Measurements from ENCODE around the gene LRMDA.

The LRMDA gene

DNA sequence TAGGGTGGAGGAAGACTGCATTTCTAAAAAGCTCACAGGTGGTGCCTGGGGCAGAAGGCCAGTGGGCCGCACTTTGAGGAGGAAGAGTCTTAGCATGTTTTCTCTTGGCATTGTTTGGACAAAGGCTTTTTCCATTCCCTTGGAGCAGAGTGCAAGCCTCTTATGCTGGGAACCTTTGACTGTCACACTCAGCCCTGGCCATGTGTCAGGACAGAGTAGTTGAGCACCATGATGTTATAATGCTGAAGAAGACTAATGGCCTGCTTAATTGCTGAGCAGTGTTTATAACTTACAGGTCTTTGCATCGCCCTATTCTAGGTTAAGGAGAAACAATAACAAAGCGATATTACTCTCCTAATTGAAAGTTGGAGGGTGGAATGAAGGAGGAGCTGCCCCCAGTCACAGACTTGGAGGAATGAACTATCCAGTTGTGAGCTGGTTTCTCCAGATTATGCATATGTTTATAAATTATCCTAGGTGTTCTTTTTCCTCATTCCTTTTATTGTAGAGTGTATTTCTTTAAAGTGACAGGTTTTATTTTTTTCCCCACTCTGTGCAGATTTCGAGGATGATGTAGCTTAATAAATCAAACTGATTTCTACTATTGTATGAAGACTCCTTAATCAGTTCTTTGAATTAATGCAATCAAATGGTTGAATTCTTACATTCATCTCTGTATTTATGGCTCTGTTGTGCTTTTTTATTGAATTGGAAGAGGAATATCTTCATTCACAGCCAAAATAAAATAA is 767.0 kb downstream of the LRMDA start:
- DNase-seq, result no peak

DNA sequence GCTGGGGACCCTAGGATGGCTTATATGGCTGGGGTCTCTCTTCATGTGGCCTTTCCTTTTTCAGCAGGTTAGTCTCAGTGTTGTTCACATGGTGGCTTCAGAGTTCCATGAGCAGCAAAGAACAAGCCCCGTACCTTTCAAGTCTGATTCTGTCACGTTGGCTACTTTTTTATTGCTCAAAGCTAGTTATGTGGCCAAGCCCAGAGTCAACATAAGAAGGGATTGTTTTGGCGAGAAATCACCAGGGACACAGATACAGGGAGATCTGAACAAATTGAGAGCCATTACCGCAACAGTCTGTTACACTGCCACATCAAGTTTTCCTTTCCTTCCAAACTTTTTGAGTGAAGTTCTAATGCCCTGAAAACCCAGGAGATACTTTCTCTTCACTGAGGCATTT is 770.5 kb downstream of the LRMDA start:
- no peak for DNase-seq

DNA sequence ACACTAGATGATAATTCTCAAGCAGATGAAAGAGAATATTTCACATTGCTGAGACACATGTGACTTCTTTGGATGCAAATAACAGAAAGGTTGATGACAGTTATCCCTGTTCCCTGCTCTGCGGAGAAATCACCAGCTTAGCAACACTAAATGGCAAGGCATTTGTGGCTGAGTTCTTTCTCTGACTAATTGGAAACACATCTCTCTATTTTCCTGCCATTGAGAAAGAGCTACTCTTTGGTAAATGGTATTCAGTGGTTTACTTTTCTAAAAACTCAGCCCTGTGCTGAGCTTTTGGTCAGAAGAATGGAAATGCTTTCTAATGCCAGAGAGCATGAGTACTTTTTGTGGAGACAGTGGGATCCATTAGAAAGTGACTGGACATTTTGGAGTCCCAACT is 771.4 kb downstream of the LRMDA start:
- no peak for DNase-seq

DNA sequence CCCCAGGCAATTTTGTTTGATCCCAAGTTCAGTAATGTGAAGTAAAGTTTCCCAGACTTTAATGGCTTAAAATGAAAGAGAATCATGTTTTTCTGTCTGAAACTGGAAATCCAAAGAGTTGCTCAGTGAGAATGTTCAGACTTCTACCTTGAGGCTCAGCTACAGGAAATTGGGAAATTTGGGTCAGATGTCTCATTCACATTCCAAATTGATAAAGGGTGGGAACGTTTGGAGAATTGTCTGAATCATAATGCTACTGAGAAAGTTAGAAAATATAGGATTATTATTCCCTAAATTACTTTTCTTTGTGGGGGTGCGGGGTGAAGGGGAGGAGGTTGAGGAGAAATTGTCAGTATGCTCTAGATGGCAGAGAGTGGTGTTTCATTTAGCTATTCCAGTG is 773.9 kb downstream of the LRMDA start:
- no peak for DNase-seq

DNA sequence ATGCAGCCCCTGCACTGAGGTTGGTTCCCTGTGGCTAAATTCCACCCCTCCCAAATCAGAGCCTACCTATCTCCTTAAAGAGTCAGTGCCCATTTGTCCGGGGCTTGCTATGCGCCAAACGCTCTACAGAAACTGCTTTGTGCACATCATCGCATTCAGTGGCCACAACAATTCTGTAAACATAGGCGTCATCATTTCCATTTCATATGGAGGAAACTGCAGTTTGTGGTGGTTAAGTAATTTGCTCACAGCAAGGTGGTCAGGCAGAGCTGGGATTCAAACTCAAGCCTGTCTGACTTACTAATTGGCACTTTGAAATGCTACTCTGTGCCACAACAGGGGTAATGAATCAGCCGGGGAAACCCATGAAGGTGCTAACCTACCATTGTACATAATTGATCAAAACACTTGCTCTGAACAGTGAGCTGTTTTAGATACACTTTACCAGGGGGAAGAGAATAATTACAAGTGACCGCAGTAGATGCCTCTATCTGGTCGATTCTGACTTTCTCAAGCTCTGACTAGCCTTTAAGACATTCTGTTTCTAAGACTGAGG is 775.5 kb downstream of the LRMDA start:
- no peak for DNase-seq

DNA sequence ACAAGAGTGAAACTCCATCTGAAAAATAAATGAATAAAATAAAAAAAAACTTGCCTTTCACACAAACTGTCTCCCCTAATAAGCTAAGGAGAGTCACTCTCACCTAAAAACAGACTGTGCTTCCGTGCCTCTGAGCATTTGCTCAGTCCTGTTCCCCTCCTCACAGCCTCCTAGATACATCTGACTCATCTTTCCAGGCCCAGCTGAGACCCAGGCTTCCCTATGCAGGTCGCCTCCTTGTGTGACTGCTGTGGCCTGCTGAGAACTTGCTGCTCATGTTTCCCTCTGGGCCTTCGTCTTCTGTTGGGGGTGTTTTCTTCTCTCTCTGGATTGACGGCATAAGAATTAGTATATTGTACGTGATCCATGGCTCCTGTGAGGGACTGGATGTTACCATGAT is 777.7 kb downstream of the LRMDA start:
- no peak for DNase-seq

DNA sequence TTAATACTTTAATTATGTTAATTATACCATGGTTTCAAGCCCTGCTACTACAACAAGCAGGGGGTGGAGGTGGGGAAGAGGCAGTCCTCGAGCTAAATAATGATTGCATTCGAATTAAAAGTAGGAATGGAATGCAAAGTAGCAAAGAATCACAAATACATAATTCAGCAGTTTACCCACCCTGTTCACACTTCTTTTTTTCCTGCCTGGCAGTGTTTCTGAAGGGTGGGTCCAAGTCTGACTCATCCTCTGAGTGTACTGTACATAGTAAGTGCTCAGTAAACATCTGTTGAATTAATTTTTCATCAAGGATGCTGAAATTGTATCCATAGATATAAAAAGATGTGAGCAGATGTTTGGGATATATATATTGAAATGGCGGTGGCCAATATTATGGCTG is 778.8 kb downstream of the LRMDA start:
- no peak for DNase-seq

DNA sequence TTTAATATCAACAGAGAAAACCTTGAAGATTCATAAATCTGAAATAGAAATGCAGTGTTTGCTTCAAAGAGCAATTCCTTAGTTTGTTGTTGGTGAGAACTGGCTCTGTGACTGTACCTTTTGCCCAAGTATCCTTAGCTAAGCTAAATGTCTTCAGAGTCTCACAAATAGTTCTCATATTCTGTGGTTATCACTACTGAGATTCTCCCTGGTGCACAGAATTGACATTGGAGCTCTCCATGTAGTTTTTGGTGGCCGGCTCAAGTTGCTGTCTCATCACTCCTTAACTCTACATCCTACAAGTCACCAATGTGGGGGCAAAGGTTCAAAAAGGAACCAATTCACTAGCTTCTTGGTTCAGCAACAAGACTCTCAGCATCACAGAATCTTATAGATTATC is 780.3 kb downstream of the LRMDA start:
- no peak for DNase-seq

DNA sequence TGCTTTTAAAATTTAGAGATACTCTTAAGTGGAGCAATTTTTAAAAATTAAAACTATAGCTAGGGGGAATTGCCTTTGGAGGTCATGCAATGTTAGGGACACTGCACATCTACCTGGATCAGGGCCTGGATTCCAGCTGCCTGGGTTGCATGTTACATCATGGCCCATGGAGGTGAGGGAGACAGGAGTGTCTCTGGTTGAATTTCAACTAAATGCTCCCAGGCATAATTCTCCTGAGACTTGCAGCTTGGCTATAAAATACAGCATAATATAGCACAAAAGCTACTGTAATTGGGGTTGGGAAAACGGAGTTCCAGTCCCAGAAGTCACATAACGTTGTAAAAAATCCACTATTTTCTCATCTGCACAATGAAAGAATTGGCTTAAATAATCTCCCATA is 782.5 kb downstream of the LRMDA start:
- DNase-seq, result no peak

DNA sequence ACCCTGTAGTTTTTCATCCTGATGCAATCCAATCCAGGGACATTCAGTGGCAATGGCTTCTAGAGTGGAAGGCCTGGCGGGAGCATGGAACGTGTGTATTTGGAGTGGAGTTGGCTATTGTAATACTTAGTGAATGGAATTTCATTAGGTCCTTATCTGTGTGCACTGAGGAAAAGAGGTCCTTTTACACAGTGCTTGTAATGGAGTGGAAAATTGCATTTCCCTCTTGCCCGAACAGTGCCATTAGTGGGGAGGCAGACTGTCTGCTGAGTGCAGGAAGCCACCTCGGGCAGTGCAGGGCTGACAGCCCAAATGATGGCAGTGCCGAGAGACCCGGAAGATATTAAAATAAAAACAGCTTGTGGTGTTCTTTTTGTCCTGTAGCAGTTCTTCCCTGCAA is 786.6 kb downstream of the LRMDA start:
- DNase-seq, result no peak

DNA sequence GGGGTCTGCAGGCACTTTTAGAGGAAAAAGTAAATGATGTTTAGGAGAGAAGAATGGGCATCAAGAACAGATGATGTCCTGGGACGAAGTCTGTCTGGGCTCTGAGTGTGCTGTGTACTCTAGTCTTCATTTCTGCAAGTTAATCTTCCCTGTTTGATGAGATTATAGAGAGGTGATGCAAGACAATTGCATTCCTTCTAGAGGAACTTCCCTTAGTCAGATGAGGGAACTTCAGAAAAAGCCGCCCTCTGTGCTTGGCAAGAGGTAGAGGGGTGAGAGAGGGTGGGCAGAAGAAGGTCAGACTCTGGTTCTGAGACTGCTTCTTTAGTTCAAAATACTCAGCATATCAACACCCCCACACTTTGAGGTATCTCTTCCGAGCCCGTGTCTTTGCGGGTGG is 797.9 kb downstream of the LRMDA start:
- no peak for DNase-seq

DNA sequence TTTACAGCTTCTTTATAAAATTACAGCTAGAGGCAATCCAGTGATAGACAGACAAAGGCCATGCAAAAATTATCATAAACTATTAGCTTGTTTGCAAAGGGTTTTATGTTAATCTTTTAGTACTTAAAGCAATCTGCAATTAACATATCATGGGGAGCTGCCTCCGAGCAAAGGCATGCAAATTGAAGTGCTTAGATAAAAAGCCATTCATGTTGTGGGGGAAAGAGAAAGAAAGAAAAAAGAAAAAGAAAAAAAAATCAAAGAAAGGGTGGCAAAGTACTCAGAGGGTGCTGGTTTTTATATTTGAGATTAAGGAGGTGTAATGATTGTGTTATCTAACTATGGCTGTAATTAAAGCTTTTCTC is 799.5 kb downstream of the LRMDA start:
- DNase-seq, result no peak

DNA sequence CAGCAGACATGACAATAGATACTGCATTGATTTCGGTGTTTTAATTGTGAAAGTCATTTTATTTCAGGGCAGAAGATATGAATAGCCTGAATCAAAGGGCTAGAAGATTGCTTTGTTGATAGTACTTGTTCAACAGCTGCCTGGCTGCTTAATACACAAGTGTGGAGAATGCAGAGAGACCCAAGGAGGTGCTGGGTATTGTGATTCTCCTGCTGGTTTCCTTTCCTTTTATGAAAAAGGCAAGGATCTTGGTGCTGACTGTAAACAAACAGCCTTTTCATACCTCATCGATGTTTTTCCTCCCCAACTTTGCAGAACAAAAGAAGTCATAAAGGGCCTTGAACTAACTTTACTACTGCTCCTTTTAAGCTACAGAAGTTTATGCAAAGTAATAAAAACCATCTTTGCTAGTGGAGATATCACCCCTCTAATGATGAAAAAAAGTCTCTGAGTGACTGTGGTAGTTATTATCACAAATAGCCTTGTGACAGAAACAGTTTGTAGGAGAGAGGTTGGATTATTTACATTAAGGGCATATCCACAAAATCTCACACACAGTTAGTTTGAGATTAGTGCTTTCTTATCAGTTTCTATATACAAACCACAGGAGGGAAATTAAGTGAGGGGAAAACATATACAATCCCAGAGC is 800.0 kb downstream of the LRMDA start:
- no peak for DNase-seq

DNA sequence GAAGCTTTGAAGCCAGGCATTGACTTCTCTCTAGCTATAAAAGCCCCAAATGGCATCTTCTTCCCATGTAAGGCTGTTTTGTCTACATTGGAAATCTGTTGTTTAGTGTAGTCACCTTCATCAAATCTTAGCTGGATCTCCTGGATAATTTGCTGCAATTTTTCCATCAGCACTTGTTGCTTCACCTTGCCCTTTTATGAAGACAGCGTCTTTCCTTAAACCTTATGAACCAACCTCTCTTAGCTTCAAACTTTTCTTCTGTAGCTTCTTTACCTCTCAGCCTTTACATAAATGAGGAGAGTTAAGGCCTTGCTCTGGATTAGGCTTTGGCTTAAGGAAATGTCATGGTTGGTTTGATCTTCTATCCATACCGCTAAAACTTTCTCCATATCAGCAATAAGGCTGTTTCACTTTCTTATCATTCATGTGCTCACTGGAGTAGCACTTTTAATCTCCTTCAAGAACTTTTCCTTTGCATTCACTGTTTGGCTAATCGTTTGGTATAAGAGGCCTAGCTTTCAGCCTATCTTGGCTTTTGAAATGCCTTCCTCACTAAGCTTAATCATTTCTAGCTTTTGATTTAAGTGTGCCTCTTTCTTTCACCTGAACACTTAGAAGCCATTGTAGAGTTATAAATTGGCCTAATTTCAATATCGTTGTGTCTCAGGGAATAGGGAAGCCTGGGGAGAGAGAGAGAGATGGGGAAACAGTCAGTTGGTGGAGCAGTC is 803.2 kb downstream of the LRMDA start:
- DNase-seq, result no peak

DNA sequence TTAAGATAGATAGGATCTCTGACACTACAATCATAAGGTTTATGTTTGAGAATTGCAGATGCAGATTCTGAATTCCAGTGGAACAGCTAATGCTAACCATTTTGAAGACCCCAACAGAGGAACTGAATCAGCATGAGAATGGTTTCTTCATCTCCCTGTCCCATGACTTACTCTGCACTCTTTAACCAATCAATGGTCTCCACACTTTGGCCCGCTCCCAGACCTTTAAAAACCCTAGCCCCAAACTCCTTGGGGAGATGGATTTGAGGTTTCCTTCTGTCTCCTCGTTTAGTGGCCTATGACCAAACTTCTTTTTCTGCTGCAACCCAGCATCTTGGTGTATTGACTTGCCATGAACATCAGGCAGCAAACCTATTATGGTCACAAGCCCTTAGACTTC is 804.9 kb downstream of the LRMDA start:
- DNase-seq, result no peak

DNA sequence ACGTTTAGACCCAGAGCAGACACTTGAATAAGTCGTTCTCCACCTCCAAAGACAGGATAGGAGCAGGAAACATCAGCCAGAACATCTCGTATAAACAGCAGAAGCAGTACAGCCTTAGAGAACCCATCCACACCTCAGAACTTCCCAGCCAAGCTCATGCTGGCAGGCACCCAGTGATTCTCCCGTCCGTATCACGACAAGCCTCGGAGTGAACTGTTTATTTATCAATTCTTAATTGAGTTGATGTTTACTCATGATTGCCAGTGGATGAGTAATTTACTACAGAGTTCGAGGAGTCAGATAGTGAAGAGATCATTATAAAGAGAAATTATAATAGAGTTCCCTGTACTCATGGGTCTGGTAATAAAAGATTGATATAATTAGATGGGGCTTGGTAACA is 811.5 kb downstream of the LRMDA start:
- no peak for DNase-seq

DNA sequence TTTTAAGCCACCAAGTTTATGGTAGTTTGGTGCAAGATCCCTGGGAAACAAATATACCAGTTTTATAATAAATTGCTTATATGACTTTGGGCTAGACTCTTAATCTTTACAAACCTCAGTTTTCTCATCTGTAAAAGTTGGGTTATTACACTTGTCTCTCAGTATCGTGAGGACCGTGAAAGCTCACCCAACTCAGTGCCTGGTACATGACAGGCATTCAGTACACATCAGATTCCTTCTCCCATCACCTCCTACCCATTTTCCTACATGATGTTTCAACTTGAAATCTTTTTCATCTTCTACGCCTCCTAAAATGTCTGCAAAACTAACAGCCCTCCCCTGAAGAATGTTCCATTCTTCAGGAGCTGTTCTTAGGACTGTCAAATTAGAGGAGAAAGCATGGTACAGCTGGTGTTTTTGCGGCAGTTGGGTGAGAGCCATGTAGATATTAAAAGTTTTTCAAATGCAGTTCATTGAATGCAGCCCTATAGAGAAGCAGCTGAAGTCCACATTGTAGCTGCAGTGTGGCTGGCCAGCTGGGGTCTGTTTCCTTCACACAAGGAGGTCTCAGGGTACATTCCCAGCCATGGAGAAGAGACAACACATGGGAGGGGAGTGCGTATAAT is 812.8 kb downstream of the LRMDA start:
- no peak for DNase-seq

DNA sequence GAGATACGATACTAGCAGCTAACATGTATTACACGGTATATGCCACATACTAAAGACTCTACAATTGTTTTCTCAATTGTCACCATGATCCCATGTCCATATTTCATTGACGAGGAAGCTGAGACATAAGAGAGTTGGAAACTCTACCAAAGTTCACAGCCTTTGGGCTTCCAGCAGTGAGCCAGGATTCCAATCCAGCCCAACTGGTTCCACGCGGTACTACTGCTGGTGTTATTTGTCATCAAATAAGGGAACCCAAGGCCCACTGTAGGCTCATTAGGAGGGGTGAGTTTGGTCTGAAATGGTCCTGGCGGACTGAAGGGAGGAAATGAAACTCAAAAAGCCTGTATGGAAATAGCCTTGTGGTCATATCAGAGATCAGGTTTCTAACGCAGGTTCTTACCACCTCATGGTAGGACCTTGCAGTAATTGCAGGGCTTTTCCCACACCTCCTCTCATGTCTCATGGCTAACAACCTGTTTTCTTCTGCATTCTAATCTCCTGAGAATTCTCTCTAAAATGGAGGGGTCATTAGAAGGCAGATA is 814.6 kb downstream of the LRMDA start:
- DNase-seq, result no peak

DNA sequence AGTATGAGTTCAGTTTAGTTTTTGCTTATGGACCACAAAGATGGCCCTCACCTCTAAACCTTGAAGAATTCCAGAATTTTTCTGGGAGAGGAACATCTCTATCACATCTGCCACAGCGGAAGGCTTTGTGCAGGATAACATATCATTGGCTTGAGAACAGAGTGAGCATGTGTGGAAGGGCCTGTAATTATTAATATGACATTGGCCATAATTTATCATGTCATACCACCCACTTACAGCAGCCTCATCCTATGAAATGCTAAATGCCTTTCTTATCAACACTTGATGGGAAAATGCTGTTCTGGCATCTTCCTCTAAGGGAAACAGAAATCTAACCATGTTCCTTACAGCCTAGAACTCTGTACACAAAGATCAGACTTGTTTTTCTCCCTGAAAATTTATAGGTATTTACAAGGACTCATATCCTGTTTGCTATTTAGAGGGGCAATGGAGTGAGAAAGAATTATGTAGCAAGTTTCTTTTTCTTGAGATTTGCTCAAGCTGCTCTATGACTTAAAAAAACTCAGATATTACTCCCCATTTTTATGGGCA is 817.3 kb downstream of the LRMDA start:
- no peak for DNase-seq

DNA sequence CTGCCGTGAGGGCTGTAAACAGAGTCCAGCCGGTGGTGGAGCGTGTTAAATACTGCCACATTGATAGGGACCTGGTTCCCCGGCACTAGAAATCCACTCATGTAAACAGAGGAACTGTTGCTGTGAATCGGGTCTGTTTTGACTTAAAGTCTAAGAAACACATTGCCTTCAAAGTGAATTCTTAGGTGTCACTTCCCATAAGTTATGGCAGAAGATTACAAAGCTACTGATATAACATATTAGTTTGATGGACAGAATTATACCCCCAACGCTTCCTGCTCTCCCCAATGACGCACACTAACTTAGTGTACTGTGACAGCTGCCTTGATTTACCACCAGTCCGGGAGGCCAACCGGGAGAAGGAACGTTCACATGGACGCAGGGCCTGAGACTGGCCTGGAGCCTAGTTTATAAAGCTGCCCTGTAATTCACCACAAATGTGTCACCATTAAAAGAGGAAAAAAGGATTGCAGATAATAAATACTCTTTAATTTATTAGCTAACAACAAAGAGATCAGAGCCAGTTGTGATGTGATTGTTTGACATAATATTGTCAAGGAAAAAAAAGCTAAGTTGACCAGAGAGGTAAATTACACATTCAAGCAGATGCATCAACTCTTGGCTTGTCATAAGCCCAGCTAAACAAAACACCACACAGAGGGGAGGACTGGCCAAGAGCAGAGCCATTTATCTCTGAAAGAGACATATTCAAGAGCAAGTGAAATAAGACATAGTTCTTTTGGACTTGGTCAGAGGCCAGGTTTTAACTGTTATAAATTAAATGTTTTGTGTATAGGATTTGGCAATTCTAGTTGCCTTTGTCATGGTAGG is 820.6 kb downstream of the LRMDA start:
- DNase-seq, result no peak

DNA sequence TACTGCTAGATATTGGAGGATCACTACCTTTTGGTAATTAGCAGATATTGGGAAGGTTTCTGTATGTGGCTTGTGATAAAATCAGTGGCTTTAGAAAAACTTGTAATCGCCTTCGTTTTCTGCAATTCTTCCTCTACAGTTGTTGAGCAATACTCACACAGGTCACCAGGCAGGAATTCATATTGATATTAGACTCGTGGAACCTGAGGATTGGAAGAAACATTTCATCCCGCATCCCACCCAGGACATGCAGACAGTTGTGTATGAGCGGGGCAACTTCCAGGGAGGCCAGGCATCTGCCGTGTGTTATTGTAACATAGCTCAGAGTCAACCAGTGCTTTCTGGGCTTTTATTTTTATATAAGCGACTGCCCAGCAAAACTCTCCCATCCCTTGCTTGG is 821.3 kb downstream of the LRMDA start:
- DNase-seq, result no peak

DNA sequence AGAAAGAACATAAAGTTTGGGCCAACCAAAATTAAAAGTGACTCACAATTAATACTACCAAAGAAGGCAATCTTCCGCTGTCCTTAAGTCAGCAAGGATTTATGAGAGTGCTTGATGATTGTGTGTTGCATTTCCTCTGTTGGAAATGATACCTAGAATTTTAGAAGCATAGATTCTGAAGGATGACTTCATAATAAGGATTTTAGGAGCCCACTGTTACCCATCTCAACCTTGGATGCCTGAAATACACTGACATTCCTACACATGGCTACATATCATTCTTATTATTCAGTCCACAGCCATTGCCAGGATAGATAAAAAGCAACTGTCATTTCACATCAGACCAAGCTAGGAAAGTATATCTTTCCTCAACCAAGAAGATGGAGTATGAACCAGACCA is 823.8 kb downstream of the LRMDA start:
- no peak for DNase-seq

Measured in stimulated activated naive CD4-positive, alpha-beta T cell (primary cell).